ENCODE measurements around the gene IRF2. TPM values are rescaled to one million over a fixed set of nuclear protein-coding genes. Genes with fewer than 3 reads are reported as not detected.

The IRF2 gene
- total and polyA plus RNA-seq, 2 of the 8 experiments (the other 6 are each of a cell fraction or from before 2014, with no cell fraction given): 13.8 to 17.0 TPM

DNA sequence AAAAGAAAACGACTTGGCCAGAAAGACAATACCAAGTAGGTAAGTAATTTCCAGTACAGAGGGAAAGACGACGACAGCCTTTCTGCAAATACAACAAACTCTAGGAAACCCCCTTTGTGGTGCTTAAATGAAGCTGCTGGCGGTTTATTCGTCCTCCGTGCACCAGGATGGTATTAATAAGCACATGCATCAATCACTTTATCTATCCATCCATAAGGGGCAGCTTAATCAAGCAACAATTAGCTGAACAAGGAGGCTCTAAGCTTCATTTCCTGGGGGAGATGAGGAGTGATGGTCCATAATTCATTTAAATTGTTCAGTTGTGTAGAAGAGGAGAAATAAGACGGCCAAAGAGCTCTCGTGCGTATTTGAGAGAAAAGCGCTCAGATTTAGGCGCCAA lies 26.2 kb downstream of the IRF2 start:
- no peak overlapping the region for H2BK20ac ChIP-seq (ENCODE audit: low read length)
- H2BK5ac ChIP-seq (ENCODE audit: low read depth, low read length): peak overlapping the region; percentile 0; the same call in 1 of the 2 replicates
- peaks cover 7 to 24% (median 21%) of the 10 kb centered on the region in 4 experiments for H3K4me1 ChIP-seq (replicated peaks in 1 of 4; ENCODE audit: control insufficient read depth in 3 of 4, insufficient read depth in 4 of 4, low read length in 3 of 4)
- DNase-seq (ENCODE audit: low read depth in 1 of 2, low spot score in 2 of 2) (no peak), FAIRE-seq (no peak)
- no peak overlapping the region for H3K27ac ChIP-seq (ENCODE audit: low read depth, low read length)
- H2BK12ac ChIP-seq (ENCODE audit: low read depth, low read length): no peak overlapping the region
- no peaks in the 10 kb centered on the region for H3K23me2 ChIP-seq (ENCODE audit: low read depth, low read length)
- peaks cover 0 to 97% of the 10 kb centered on the region in 2 experiments for H3K79me2 ChIP-seq (ENCODE audit: control insufficient read depth in 1 of 2, insufficient read depth in 2 of 2, low read length in 2 of 2)
- no peaks in the 10 kb centered on the region for H3K36me3 ChIP-seq (ENCODE audit: control insufficient read depth in 2 of 4, insufficient read depth in 4 of 4, low read length in 3 of 4)
- ChIA-PET CTCF (ENCODE audit: partially characterized antibody) (interaction anchor here (0.9 to 1.4 kb wide), 5 partner anchors 9 to 277 kb away, joined by 3 to 4 read pairs (median 3); no protein-coding TSS in a partner anchor), POLR2A (ENCODE audit: partially characterized antibody) (interaction anchor here (1.0 to 1.1 kb wide), 2 partner anchors 10 to 12 kb away, joined by 3 to 5 read pairs; no protein-coding TSS in a partner anchor)
- no peaks in the 10 kb centered on the region for H3K27me3 ChIP-seq (replicated peaks in 1 of 4; ENCODE audit: control insufficient read depth in 3 of 4, extremely low read depth in 1 of 4, insufficient read depth in 3 of 4, low read length in 3 of 4)
- H2BK120ac ChIP-seq (replicated peaks; ENCODE audit: low read depth, low read length): no peak overlapping the region
- H3K79me1 ChIP-seq (ENCODE audit: low read depth, low read length): peaks cover 7% of the 10 kb centered on the region; the same call in 1 of the 2 replicates
- H2AK5ac ChIP-seq (ENCODE audit: low read depth, low read length): no peak overlapping the region
- no peak overlapping the region for H3K56ac ChIP-seq (replicated peaks; ENCODE audit: insufficient read length, low read depth, low read length)
- TF ChIP-seq TAF1 (IDR thresholded peaks at IDR 0.05; ENCODE audit: low read depth, low read length) (no peak), SRF (IDR thresholded peaks at IDR 0.05; ENCODE audit: low read depth, low read length) (no peak), ASH2L (IDR thresholded peaks at IDR 0.05; ENCODE audit: low read length) (no peak), SAP30 (IDR thresholded peaks at IDR 0.05; ENCODE audit: insufficient read depth, insufficient replicate concordance, low read length) (no peak), CBX5 (IDR thresholded peaks at IDR 0.05; ENCODE audit: low read depth, low read length) (no peak), POU5F1 (IDR thresholded peaks at IDR 0.05; ENCODE audit: low read depth, low read length) (no peak)
- no peak overlapping the region for H4K5ac ChIP-seq (ENCODE audit: insufficient read length, low read depth, low read length)
- no peak overlapping the region for H3K9ac ChIP-seq (replicated peaks in 1 of 4; ENCODE audit: extremely low read depth in 1 of 4, low read depth in 3 of 4, low read length in 3 of 4)
- H3K4ac ChIP-seq (replicated peaks; ENCODE audit: insufficient read length, low read depth, low read length): no peak overlapping the region
- H3K4me3 ChIP-seq (ENCODE audit: extremely low read depth in 1 of 4, insufficient read depth in 2 of 4, low read depth in 3 of 4, low read length in 4 of 4): peak overlapping the region in 1 of 4 experiments; percentile 17; a peak in 1 of 8 replicates
- no peak overlapping the region for H4K8ac ChIP-seq (ENCODE audit: extremely low read depth, insufficient read depth, low read length)
- H4K20me1 ChIP-seq (replicated peaks in 1 of 2; ENCODE audit: control insufficient read depth in 1 of 2, insufficient read depth in 2 of 2, low read length in 2 of 2): peaks cover 3 to 4% of the 10 kb centered on the region in 2 experiments
- H2BK15ac ChIP-seq (ENCODE audit: low read length): no peak overlapping the region
- H3K9me3 ChIP-seq (ENCODE audit: insufficient read depth in 2 of 2, low read depth in 1 of 2, low read length in 1 of 2): no peaks in the 10 kb centered on the region; a peak in 1 of 4 replicates
- peak overlapping the region; percentile 19 to 26; a peak in 2 of 4 replicates for H3K4me2 ChIP-seq (ENCODE audit: insufficient read depth in 1 of 2, low read depth in 2 of 2, low read length in 2 of 2)
- no peak overlapping the region for H3K14ac ChIP-seq (ENCODE audit: insufficient read length)
- no peak overlapping the region for H4K91ac ChIP-seq (replicated peaks; ENCODE audit: insufficient read length, low read length)
- no peak overlapping the region for H3K18ac ChIP-seq (ENCODE audit: extremely low read depth, low read length)
- H3K23ac ChIP-seq (ENCODE audit: insufficient read length): no peak overlapping the region
- no peak overlapping the region for H2AFZ ChIP-seq (ENCODE audit: low read length)
- WGBS, 2 experiments (ENCODE audit: extremely low coverage in 1 of 2, insufficient coverage in 1 of 2, insufficient read length in 1 of 2, insufficient replicate concordance in 2 of 2, low coverage in 1 of 2, low lambda C conversion rate in 2 of 2, missing lambda C conversion rate in 1 of 2): 65% methylated on average over 11 of the region's 11 CpGs; no CpG with 5 or more reads in 1 of the 2 experiments
